AG09319 (cell line): Measurements from ENCODE around the gene CCT7.

Experiments used
- DNase-seq: peaks from one replicate; pipeline ENCODE4 v3.0.0-alpha.2; 2010; ENCODE audit warnings: low read depth; ENCODE audit errors: extremely low read depth
- CTCF ChIP-seq: IDR thresholded peaks from 2 replicates; pipeline ENCODE4 v1.5.1; 2011; ENCODE audit warnings: low read depth, mild to moderate bottlenecking, inconsistent platforms, low read length, moderate library complexity

Gene CCT7

DNA sequence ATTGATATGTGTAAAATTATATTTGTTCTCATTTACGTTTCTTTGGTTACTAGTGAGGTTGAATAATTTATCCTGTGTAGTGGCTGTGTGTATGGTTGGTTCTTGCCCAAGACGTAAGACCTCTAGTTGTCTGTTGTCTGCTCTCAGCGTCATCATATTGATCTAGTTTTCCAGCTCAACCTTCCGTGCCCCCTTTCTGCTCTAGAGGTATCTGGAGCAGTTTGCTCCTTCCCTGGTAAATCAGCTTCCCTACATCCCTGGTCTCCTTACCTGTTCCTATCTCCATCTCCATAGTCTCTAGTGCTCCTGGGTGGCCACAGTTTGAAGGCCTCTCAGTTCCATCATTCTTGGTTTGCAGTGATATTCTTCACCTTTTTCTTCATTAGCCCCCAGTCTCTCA, 18.9 kb upstream of the CCT7 start:
- TF ChIP-seq CTCF, result no peak
- DNase-seq, result no peak

GRCh38 chr2:73217160-73217559, 16.9 kb upstream of the CCT7 start:
- DNase-seq, result no peak
- no peak for TF ChIP-seq CTCF

DNA sequence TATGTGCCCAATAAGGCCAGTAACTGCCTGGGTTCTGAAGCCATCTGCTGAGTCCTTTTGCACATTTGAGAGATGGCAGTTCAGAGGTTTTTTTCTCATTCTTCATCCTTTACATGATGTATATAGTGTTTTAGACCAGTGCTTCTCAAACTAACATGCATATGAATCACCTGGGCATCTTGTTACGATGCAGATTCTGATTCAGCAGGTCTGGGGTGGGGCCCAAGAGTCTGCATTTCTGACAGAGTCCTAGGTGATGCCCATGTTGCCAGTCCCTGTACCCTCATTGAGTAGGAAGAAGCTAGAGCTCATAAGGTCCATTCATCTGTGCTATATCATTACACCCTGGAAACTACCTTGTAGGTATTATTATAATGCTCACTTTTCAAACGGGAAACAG, 16.3 kb upstream of the CCT7 start:
- no peak for TF ChIP-seq CTCF
- DNase-seq, result no peak

DNA sequence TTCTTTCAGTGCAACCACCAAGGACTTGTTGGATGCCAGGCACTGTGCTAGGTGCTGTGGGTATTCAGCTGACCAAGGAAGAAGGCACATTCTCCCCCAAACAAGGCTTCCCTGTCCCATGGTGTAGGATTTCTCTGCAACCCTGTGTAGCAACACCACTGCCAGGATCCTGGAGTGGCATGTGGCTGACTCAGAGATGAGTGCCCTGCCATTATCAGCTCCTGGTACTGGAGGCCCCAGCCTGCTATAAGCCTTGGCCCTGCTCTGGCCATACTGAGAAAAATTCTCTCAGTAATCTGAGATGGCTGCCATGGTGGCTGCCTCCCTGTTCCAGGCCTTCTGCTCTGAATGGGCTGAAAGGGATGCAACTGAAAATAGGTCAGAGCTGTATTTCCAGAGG, 15.8 kb upstream of the CCT7 start:
- TF ChIP-seq CTCF, result no peak
- no peak for DNase-seq

DNA sequence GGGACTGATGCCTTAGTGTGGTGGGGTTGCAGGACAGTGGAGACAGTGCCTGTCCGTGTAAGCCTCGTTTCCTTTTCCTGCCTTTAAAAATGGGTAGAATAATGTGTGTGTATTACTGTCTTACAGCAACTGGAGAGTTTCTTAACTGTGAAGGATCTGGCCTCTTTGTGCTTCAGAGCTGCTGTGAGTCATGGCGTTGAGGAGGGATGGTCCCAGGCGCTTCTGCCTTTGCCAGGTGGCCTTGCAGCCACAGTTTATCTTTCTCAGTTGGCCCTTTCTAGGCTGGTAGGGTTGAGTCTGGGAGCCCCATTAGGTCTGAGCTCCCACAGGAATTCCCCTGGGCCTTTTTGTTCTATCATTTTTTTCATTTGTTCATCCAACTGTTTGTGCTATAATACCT, 10.3 kb upstream of the CCT7 start:
- no peak for DNase-seq
- TF ChIP-seq CTCF, result no peak

GRCh38 chr2:73225513-73226360, 8.4 kb upstream of the CCT7 start:
- no peak for DNase-seq
- no peak for TF ChIP-seq CTCF

- DNase-seq, result no peak
- no peak for TF ChIP-seq CTCF
Observed at GRCh38 chr2:73227086-73227485, 7.0 kb upstream of the CCT7 start.
